NCI-H2196 treated with DMSO at 0.1 percent for 48 hours (cell line): ENCODE results near the gene SLC7A1.

Experiments used
- DNase-seq: peaks from one replicate; lab custom pipeline; 2025; ENCODE audit not compliant: unreplicated experiment; lab: John Stamatoyannopoulos, UW

The SLC7A1 gene

GRCh38 chr13:29494520-29494919 lies 101.0 kb downstream of the SLC7A1 start:
- DNase-seq = no peak

GRCh38 chr13:29493796-29494195 lies 101.7 kb downstream of the SLC7A1 start:
- DNase-seq = no peak

- no peak for DNase-seq
Measured at GRCh38 chr13:29491248-29491647, 104.2 kb downstream of the SLC7A1 start.

- no peak for DNase-seq
Measured at GRCh38 chr13:29490561-29490885, 105.0 kb downstream of the SLC7A1 start.

- no peak for DNase-seq
Measured at GRCh38 chr13:29489650-29490560, 105.6 kb downstream of the SLC7A1 start.

- DNase-seq = no peak
Measured at GRCh38 chr13:29487466-29488454, 107.7 kb downstream of the SLC7A1 start.

- no peak for DNase-seq
Measured at GRCh38 chr13:29486551-29486950, 108.9 kb downstream of the SLC7A1 start.

- DNase-seq = no peak
Measured at GRCh38 chr13:29484796-29485195, 110.7 kb downstream of the SLC7A1 start.

- DNase-seq = no peak
Measured at GRCh38 chr13:29484236-29484635, 111.3 kb downstream of the SLC7A1 start.

- no peak for DNase-seq
Measured at GRCh38 chr13:29483623-29484022, 111.9 kb downstream of the SLC7A1 start.

GRCh38 chr13:29483211-29483610 lies 112.3 kb downstream of the SLC7A1 start:
- no peak for DNase-seq

- no peak for DNase-seq
Measured at GRCh38 chr13:29482504-29482903, 113.0 kb downstream of the SLC7A1 start.

GRCh38 chr13:29481603-29482002 lies 113.9 kb downstream of the SLC7A1 start:
- no peak for DNase-seq

GRCh38 chr13:29480893-29481525 lies 114.5 kb downstream of the SLC7A1 start:
- no peak for DNase-seq

GRCh38 chr13:29479716-29480492 lies 115.6 kb downstream of the SLC7A1 start:
- DNase-seq = no peak

- no peak for DNase-seq
Measured at GRCh38 chr13:29476046-29476445, 119.4 kb downstream of the SLC7A1 start.

GRCh38 chr13:29474991-29475390 lies 120.5 kb downstream of the SLC7A1 start:
- no peak for DNase-seq

GRCh38 chr13:29473166-29473565 lies 122.3 kb downstream of the SLC7A1 start:
- DNase-seq = no peak

GRCh38 chr13:29472332-29472961 lies 123.0 kb downstream of the SLC7A1 start:
- peak; percentile 0 for DNase-seq

- DNase-seq = no peak
Measured at GRCh38 chr13:29471551-29471950, 123.9 kb downstream of the SLC7A1 start.
